WERI-Rb-1 (cell line): ENCODE results near the gene ITGAX.

Experiments
- DNase-seq: peaks from one replicate; pipeline ENCODE4 v3.0.0-alpha.2; 2020
- H3K27ac ChIP-seq: fragments of 250-450 bp; sonication (Bioruptor Pico); 2 replicates; pipeline ENCODE4 v1.5.1; 2020; ENCODE audit warnings: mild to moderate bottlenecking, moderate library complexity
- H3K27me3 ChIP-seq: fragments of 250-450 bp; sonication (Bioruptor Pico); 2 replicates; pipeline ENCODE4 v1.5.1; 2021; ENCODE audit warnings: mild to moderate bottlenecking, low read depth, moderate library complexity; ENCODE audit not compliant: insufficient read depth, severe bottlenecking
- H3K36me3 ChIP-seq: fragments of 250-450 bp; sonication (Bioruptor Pico); 2 replicates; pipeline ENCODE4 v1.5.1; 2020; ENCODE audit warnings: mild to moderate bottlenecking, moderate library complexity
- H3K4me3 ChIP-seq: 2 replicates; pipeline ENCODE4 v1.5.1; 2011; ENCODE audit warnings: low read depth, mild to moderate bottlenecking, control low read depth, low read length
- H3K9me3 ChIP-seq: fragments of 250-450 bp; sonication (Bioruptor Pico); 2 replicates; pipeline ENCODE4 v1.5.1; 2021; ENCODE audit warnings: mild to moderate bottlenecking, moderate library complexity; ENCODE audit not compliant: severe bottlenecking
- CTCF ChIP-seq: IDR thresholded peaks from 2 replicates; pipeline ENCODE4 v1.5.1; 2011; ENCODE audit warnings: low read depth, mild to moderate bottlenecking, control low read depth, inconsistent platforms, low read length

The ITGAX gene

GRCh38 chr16:31360251-31360650 is 5.3 kb downstream of the ITGAX start:
- TF ChIP-seq CTCF = no peak
- no peak for DNase-seq
- peaks cover 2% of the 10 kb centered on the region for H3K9me3 ChIP-seq
- H3K36me3 ChIP-seq = no peaks in the 10 kb centered on the region
- no peak overlapping the region for H3K4me3 ChIP-seq
- peaks cover 53% of the 10 kb centered on the region for H3K27me3 ChIP-seq
- no peak overlapping the region for H3K27ac ChIP-seq

GRCh38 chr16:31361201-31362110 is 6.5 kb downstream of the ITGAX start:
- H3K27ac ChIP-seq = no peak overlapping the region
- TF ChIP-seq CTCF = no peak
- H3K27me3 ChIP-seq = peaks cover 45% of the 10 kb centered on the region
- no peak for DNase-seq
- no peaks in the 10 kb centered on the region for H3K36me3 ChIP-seq
- peaks cover 2% of the 10 kb centered on the region for H3K9me3 ChIP-seq
- no peak overlapping the region for H3K4me3 ChIP-seq

DNA sequence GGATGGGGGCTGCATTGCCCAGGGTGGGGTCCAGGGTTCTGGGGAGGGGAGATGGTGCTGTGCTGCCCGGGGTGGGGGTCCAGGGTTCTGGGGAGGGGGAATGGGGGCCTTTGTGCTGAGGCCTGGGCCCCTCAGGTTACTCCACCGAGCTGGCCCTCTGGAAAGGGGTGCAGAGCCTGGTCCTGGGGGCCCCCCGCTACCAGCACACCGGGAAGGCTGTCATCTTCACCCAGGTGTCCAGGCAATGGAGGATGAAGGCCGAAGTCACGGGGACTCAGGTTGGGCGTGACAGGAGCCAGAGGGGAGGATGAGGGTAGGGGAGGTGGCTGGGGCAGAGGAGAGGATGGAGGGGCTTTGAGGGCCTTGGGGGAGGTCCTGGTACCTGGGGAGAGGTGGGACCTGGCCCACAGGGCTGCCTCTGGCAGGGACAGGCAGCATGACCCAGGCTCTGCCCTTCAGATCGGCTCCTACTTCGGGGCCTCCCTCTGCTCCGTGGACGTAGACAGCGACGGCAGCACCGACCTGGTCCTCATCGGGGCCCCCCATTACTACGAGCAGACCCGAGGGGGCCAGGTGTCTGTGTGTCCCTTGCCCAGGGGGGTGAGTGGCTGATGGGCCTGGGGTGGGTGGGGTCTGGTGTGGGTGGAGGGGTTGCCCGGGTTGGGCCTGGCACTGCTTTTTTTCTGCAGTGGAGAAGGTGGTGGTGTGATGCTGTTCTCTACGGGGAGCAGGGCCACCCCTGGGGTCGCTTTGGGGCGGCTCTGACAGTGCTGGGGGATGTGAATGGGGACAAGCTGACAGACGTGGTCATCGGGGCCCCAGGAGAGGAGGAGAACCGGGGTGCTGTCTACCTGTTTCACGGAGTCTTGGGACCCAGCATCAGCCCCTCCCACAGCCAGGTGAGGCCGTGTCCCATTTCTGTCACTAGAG is 7.8 kb downstream of the ITGAX start:
- no peak for DNase-seq
- no peaks in the 10 kb centered on the region for H3K36me3 ChIP-seq
- H3K9me3 ChIP-seq = peaks cover 2% of the 10 kb centered on the region
- no peak for TF ChIP-seq CTCF
- H3K4me3 ChIP-seq = no peak overlapping the region
- no peak overlapping the region for H3K27ac ChIP-seq
- H3K27me3 ChIP-seq = peaks cover 43% of the 10 kb centered on the region

DNA sequence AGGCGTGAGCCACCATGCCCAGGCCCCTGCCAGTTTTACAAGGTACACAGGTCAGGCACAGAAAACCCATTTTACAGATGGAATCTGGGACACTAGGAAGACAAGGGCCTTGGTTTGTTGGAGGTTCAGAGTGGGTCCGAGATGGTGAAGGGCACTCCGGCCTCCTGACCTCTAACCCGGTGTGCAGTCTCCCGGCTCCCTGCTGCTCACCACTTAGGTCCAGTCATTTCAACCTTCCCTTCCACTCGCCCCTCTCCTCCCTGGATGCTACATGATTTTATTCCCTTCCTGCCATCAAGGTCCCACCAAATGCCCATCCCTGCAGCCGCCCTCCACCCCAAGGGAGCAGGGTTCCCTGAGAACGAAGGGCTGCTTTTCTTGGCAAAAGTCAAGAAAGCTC is 8.7 kb downstream of the ITGAX start:
- no peak overlapping the region for H3K4me3 ChIP-seq
- DNase-seq = no peak
- H3K27ac ChIP-seq = no peak overlapping the region
- TF ChIP-seq CTCF = no peak
- peaks cover 2% of the 10 kb centered on the region for H3K9me3 ChIP-seq
- H3K27me3 ChIP-seq = peaks cover 43% of the 10 kb centered on the region
- H3K36me3 ChIP-seq = no peaks in the 10 kb centered on the region

- TF ChIP-seq CTCF = no peak
Measured at GRCh38 chr16:31364421-31364820, 9.4 kb downstream of the ITGAX start.

More at GRCh38 chr16:31364421-31364820, 9.4 kb downstream of the ITGAX start:
- no peak overlapping the region for H3K4me3 ChIP-seq
- no peaks in the 10 kb centered on the region for H3K36me3 ChIP-seq
- H3K27me3 ChIP-seq = peaks cover 37% of the 10 kb centered on the region
- H3K27ac ChIP-seq = no peak overlapping the region
- H3K9me3 ChIP-seq = peaks cover 2% of the 10 kb centered on the region
- no peak for DNase-seq
